ENCODE results near the gene TCEANC2.

TCEANC2 gene

DNA sequence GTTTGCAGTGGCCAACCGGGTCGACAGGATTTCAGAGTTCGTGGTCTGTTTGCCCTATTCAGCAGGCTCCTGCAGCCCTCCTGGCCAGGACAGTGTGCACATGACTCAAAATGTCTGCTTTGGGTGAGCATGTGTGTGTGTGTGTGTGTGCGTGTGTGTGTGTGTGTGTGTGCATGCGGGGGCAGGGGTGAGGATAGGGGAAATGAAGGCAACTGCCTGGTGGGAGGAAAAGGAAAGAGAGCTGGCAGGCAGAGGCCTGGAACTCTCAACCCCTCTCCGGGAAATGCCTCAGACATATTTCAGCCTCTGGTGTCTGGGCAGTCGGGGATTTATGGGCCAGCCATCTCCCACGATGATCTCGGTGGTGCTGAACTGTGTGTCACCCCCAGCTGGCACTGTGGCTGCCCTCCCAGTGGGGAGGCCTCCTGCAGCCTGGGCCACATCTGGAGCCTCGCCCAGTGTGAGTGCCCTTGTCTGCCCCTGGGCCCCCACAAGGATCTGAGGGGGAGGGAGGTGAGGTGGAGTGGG lies 84.2 kb downstream of the TCEANC2 start:
- DNase-seq = no peak

DNA sequence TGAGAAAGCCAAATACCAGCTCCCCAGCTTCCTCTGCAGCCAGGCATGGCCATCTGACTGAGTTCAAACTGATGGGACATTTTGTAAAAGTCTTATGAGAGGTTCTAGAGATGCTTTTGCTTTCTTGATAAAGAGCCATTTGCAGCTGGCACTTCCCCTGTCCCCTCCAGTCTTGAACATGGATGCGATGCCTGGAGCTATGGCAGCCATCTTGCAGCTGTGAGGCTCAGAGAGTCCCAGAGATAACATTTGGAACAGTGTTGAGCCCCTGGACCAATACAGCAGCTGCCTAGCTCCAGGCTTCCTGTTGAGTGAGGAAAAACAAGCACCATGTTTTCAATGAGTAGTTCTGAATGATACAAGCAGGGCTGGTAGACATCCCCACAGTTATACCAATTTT lies 85.6 kb downstream of the TCEANC2 start:
- DNase-seq = no peak

DNA sequence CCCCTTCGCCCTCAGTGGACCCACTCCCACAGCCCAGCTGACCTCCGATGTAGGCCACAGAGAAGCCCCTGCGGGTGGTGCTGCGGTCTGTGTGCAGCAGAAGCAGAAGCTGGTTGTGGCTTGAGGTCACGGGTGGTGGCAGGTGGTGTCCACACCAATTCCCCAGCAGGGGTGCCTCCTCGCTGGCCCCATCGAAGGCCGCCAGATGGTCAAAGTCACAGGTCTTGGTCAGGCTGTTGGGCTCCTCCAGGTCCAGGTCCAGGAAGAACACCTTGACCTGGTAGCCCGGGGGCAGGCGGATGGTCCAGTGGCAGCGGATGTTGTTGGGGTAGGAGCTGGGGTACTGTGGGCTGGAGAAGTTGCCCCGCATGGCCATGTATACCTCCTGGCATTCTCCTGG lies 86.3 kb downstream of the TCEANC2 start:
- DNase-seq = no peak

DNA sequence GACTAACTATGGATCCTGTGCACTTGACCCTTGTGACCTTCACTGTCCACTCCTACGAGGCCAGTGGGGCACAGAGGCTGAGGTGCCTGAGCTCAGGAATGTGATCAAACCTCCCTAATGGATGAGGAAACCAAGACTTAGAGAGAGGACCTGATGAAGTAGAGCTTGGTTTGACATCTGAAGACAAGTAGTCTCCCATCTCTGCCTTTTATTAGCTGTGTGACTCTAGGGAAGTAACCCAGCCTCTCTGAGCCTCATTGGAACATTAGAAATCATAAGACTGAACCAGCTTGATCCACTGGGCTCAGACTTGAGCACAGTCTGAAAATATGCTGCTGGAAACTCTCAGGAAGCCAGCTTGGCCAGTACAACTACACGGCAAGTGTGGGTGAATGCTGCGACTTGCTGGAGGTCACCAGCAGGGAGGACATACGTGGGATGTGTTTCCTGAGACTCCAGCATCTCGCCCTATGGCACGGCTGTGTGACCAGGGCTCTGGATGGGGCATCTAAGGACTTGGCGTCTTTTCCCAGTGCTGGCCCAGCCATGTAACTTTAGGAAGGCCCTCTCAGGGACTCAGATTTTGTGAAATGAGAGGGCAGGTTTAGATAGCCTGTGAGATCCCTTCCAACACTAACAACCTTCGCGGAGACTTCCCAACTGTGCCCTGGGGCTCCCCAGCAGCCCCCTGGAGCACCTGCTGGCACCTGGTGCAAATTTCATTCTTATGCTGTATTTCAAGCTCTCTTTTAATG lies 88.9 kb downstream of the TCEANC2 start:
- DNase-seq = no peak

DNA sequence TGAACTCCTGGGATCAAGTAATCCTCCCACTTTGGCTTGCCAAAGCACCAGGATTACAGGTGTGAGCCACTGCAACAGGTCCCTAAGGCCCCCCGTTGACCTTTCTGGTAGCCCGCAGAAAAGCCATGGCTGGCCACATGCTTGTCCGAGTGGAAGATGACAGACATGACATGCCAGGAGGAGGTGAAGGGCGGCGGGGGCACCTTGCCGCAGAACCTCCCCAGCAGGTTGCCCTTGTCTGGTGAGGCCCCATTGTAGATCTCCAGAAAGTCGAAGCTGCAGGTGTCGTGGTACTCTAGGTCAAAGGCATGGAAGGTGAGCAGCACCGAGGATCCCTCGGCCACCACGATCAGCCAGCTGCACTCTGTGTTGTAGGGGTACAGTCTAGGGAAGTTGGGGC lies 91.0 kb downstream of the TCEANC2 start:
- DNase-seq = no peak

DNA sequence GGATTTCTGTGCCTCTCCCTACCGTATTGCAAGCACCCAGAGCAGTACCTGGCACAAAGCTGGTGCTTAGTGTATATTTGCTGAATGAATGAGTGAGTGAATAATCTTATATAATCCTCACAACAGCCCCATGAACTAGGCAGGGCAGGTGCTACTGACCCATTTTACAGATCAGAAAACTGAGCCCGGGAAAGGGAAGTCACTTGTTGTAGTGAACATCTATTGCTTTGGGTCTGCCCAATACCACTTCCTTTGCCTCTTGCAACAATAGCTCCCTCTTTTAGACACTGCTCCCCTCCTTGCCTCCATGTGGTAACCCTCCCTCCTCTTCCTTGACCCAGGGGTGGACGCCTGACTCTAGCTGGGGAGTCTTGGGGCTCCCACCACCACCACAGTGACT lies 96.3 kb downstream of the TCEANC2 start:
- DNase-seq = no peak

DNA sequence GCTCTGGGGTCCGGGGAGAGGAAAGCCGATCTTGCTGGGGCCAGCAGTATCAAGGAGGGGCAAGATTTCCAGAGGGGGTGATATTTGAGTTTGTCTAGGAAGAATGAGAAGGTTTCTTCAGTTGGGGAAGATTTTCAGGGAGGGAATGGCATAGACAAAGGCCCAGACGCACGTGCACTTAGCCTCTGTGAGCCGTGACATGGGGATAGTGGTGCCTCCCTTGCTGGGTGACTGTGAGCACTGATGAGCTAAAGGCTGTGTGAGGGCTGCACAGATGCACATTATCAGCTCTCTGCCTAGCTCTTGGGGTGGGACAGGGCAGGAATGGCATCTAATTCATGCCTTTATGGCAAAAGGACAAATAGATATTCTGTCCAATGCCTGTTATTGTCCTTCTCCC lies 97.6 kb downstream of the TCEANC2 start:
- DNase-seq = no peak

DNA sequence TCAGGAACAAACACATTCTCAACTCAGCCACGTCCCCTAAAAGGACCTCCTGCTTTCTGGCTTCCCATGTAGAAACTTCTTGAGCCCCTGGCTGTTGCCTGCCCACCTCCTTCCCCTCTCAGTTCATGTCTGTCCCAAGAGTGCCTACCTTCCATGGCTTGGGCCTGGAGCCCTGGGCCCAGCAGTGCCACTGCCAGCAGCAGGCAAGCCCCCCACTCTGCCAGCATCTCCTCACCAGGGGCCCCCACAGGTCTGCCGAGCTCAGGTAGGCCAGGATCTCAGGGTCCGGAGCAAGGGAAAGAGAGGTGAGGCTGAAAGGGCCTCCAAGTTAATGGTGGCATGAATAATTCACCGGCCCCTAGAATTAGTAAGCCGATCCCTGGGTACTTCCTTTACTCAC lies 99.3 kb downstream of the TCEANC2 start, which contains the start of gene CDCP2:
CDCP2 (minus strand) TSS at position 305 of the 400 bp plus-strand sequence; CDS start at position 227, 78 bp downstream.
- no peak for DNase-seq

DNA sequence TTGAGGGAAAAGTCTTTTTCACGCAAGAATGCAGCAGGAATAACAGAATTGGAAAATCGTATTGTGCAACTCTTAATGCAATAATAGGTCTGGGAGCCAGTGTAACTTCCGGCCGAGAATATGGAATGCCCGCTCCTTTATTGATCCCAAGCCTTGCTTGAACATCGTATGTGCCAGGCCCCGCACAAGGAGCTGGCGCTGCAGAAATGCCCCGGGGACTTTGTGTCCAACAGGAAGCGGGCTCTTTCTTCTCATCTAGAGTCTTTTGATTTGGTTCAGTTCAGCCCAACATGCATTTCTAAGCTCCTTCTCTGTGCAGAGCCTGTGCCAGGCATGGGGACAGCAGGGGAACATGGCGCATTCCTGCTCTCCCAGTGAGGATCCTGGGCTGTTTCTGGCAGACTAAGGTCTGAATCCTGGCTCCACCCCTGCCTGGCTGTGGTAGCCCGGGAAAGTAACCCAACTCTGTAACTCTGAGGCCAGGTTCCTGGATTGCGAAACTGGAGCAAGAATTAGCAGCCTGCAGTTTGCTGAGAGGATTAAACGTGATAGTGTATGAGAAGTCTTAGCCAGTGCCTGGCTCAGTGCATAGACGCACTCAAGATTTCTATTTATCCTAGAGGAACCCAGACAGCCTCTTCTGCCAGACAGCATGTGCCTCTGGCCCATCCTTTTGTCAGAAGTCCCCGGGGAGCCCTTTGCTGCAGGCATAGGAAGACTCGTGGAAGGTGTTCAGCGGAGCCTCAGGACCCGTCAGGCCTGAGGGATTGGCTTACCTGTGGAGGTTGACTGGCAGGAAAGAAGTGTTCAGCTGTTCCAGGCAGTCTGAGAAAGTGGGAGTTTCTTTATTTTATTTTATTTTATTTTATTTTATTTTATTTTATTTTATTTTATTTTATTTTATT lies 100.4 kb downstream of the TCEANC2 start:
- DNase-seq = no peak
